HEK293 (cell line): ENCODE measurements around the gene CRTC2.

ENCODE experiments used
- BCL11B ChIP-seq: fragments of 450-650 bp; formaldehyde crosslinking; IDR thresholded peaks from 2 replicates; pipeline ENCODE4 v1.5.1; 2016; ENCODE audit warnings: low read depth, missing biosample characterization, missing genetic modification characterization
- BCL6B ChIP-seq: fragments of 450-650 bp; formaldehyde crosslinking; IDR thresholded peaks from 2 replicates; pipeline ENCODE4 v1.5.1; 2017; ENCODE audit warnings: missing biosample characterization, missing genetic modification characterization
- CTCF ChIP-seq: fragments of 450-650 bp; formaldehyde crosslinking; IDR thresholded peaks from 2 replicates; pipeline ENCODE4 v1.5.1; 2016; ENCODE audit warnings: missing biosample characterization, missing genetic modification characterization
- HOXC10 ChIP-seq: sonication (generic); formaldehyde crosslinking; IDR thresholded peaks from 2 replicates; pipeline ENCODE4 v1.8.1; 2023; ENCODE audit warnings: mild to moderate bottlenecking, missing genetic modification reagents
- REST ChIP-seq: fragments of 450-650 bp; formaldehyde crosslinking; IDR thresholded peaks from 2 replicates; pipeline ENCODE4 v1.5.1; 2016; ENCODE audit warnings: missing biosample characterization, missing genetic modification characterization
- SP7 ChIP-seq: fragments of 450-650 bp; formaldehyde crosslinking; IDR thresholded peaks from 2 replicates; pipeline ENCODE4 v1.5.1; 2016; ENCODE audit warnings: missing biosample characterization, missing genetic modification characterization
- ZBTB10 ChIP-seq: fragments of 450-650 bp; formaldehyde crosslinking; IDR thresholded peaks from 2 replicates; pipeline ENCODE4 v1.5.1; 2016; ENCODE audit warnings: missing biosample characterization, missing genetic modification characterization
- ZBTB11 ChIP-seq: fragments of 450-650 bp; formaldehyde crosslinking; conservative IDR thresholded peaks from 2 replicates; pipeline ENCODE4 v1.5.1; 2016; ENCODE audit warnings: low read depth, missing biosample characterization, missing genetic modification characterization
- ZBTB49 ChIP-seq: fragments of 450-650 bp; formaldehyde crosslinking; IDR thresholded peaks from 2 replicates; pipeline ENCODE4 v1.5.1; 2016; ENCODE audit warnings: missing biosample characterization, missing genetic modification characterization, low read depth
- ZNF561 ChIP-seq: fragments of 450-650 bp; IDR thresholded peaks from 2 replicates; pipeline ENCODE4 v1.5.1; 2018; ENCODE audit warnings: missing biosample characterization, missing genetic modification characterization, borderline replicate concordance
- ZNF785 ChIP-seq: fragments of 450-650 bp; formaldehyde crosslinking; IDR thresholded peaks from 2 replicates; pipeline ENCODE4 v1.5.1; 2016; ENCODE audit warnings: missing biosample characterization, missing genetic modification characterization
- ZNF791 ChIP-seq: fragments of 450-650 bp; formaldehyde crosslinking; IDR thresholded peaks from 2 replicates; pipeline ENCODE4 v1.5.1; 2016; ENCODE audit warnings: missing biosample characterization, missing genetic modification characterization
- TF ChIP-seq, protein P1 (sequence below): fragments of 450-650 bp; formaldehyde crosslinking; IDR thresholded peaks from 2 replicates; pipeline ENCODE4 v1.5.1; 2016; ENCODE audit warnings: missing biosample characterization, missing genetic modification characterization
- TF ChIP-seq, protein P2 (sequence below): fragments of 450-650 bp; formaldehyde crosslinking; IDR thresholded peaks from 2 replicates; pipeline ENCODE4 v1.5.1; 2016; ENCODE audit warnings: missing biosample characterization, missing genetic modification characterization

- TF ChIP-seq, protein P1, sequence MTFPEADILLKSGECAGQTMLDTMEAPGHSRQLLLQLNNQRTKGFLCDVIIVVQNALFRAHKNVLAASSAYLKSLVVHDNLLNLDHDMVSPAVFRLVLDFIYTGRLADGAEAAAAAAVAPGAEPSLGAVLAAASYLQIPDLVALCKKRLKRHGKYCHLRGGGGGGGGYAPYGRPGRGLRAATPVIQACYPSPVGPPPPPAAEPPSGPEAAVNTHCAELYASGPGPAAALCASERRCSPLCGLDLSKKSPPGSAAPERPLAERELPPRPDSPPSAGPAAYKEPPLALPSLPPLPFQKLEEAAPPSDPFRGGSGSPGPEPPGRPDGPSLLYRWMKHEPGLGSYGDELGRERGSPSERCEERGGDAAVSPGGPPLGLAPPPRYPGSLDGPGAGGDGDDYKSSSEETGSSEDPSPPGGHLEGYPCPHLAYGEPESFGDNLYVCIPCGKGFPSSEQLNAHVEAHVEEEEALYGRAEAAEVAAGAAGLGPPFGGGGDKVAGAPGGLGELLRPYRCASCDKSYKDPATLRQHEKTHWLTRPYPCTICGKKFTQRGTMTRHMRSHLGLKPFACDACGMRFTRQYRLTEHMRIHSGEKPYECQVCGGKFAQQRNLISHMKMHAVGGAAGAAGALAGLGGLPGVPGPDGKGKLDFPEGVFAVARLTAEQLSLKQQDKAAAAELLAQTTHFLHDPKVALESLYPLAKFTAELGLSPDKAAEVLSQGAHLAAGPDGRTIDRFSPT (tag by site-specific recombination): no peak
- TF ChIP-seq SP7: no peak
- TF ChIP-seq ZBTB49 (tag by site-specific recombination): no peak
- no peak for TF ChIP-seq CTCF (tag by site-specific recombination)
- TF ChIP-seq, protein P2, sequence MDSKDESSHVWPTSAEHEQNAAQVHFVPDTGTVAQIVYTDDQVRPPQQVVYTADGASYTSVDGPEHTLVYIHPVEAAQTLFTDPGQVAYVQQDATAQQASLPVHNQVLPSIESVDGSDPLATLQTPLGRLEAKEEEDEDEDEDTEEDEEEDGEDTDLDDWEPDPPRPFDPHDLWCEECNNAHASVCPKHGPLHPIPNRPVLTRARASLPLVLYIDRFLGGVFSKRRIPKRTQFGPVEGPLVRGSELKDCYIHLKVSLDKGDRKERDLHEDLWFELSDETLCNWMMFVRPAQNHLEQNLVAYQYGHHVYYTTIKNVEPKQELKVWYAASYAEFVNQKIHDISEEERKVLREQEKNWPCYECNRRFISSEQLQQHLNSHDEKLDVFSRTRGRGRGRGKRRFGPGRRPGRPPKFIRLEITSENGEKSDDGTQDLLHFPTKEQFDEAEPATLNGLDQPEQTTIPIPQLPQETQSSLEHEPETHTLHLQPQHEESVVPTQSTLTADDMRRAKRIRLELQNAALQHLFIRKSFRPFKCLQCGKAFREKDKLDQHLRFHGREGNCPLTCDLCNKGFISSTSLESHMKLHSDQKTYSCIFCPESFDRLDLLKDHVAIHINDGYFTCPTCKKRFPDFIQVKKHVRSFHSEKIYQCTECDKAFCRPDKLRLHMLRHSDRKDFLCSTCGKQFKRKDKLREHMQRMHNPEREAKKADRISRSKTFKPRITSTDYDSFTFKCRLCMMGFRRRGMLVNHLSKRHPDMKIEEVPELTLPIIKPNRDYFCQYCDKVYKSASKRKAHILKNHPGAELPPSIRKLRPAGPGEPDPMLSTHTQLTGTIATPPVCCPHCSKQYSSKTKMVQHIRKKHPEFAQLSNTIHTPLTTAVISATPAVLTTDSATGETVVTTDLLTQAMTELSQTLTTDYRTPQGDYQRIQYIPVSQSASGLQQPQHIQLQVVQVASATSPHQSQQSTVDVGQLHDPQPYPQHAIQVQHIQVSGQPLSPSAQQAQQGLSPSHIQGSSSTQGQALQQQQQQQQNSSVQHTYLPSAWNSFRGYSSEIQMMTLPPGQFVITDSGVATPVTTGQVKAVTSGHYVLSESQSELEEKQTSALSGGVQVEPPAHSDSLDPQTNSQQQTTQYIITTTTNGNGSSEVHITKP (tag by site-specific recombination): no peak
- TF ChIP-seq REST (tag by site-specific recombination): no peak
- TF ChIP-seq BCL6B: no peak
- no peak for TF ChIP-seq ZBTB11
- no peak for TF ChIP-seq ZNF785 (tag by site-specific recombination)
- no peak for TF ChIP-seq BCL11B (tag by site-specific recombination)
- no peak for TF ChIP-seq ZNF561 (tag by site-specific recombination)
- TF ChIP-seq HOXC10 (CRISPR knock-in tag): no peak
- no peak for TF ChIP-seq ZBTB10 (tag by site-specific recombination)
- TF ChIP-seq ZNF791: no peak
Observed at GRCh38 chr1:153995202-153995601, 36.8 kb upstream of the CRTC2 start.
